Tibial artery (tissue), 4 donors: ENCODE results near the gene ARSI.

Source experiments
- DNase-seq, 2 donors: peaks; one replicate each; pipeline ENCODE4 v3.0.0-alpha.2; 2019
- H3K27ac ChIP-seq, 2 donors: fragments of 200-600 bp; sonication (generic) in 1 of 2; 1 replicate in 1 of 2; 2 replicates in 1 of 2; pipeline ENCODE4 v1.5.1; 2018 to 2019; ENCODE audit warnings: mild to moderate bottlenecking in 1 of 2
- H3K27me3 ChIP-seq, 2 donors: fragments of 200-600 bp; sonication (generic) in 1 of 2; one replicate each; pipeline versions ENCODE4 v1.5.1 to v1.6.0; 2016 to 2019
- H3K36me3 ChIP-seq, 3 donors: fragments of 200-600 bp; sonication (generic) in 2 of 3; one replicate each; pipeline ENCODE4 v1.5.1; 2016 to 2019; ENCODE audit warnings: mild to moderate bottlenecking in 2 of 3
- H3K4me1 ChIP-seq, 4 donors: fragments of 200-600 bp; sonication (generic) in 2 of 4; 1 replicate in 3 of 4; 2 replicates in 1 of 4; pipeline ENCODE4 v1.5.1; 2016 to 2019
- H3K4me3 ChIP-seq, 2 donors: fragments of 200-600 bp; sonication (generic) in 1 of 2; 1 replicate in 1 of 2; 2 replicates in 1 of 2; pipeline ENCODE4 v1.5.1; 2018 to 2019; ENCODE audit warnings: mild to moderate bottlenecking in 2 of 2
- H3K9me3 ChIP-seq, 3 donors: fragments of 200-600 bp; sonication (generic) in 1 of 3; one replicate each; pipeline ENCODE4 v1.5.1; 2016 to 2019
- intact Hi-C: fragments of 100-400 bp; cut with DNase I; formaldehyde crosslinking; loops from one replicate; pipeline ENCODE4 v1.15.0; 2023; ENCODE audit warnings: low total_unique reads
- TF ChIP-seq, protein P1 (sequence below), 2 experiments: fragments of 200-600 bp in 1 of 2; fragments of 450-650 bp in 1 of 2; IDR thresholded peaks; one replicate each; pipeline ENCODE4 v1.5.1; 2017 to 2019; ENCODE audit warnings: antibody characterized with exemption in 2 of 2, mild to moderate bottlenecking in 1 of 2, moderate library complexity in 1 of 2

ARSI gene

DNA sequence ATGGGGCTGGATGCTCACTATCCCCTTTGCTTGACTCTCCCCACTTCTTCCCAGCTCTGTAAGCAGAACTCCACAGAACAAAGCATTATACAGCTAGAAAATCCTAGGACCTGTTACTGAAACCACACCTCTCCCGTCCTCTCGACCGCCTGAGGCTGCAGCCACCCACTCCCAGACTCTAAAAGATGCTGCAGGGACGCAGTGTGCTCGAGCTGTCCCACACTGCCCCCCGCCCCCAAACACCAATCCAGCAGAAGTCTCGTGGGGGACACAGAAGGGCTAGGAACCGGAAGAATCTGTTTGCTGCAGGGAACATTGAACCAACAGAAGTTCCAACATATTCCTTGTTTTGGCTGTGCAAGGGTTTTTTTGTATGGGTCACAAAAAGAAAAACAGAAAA lies 20.7 kb downstream of the ARSI start:
- peaks cover 0 to 4% of the 10 kb centered on the region in 2 donors for H3K27me3 ChIP-seq
- H3K9me3 ChIP-seq: no peaks in the 10 kb centered on the region
- H3K27ac ChIP-seq: no peak overlapping the region
- no peaks in the 10 kb centered on the region for H3K4me1 ChIP-seq
- intact Hi-C loops: no loop called here
- TF ChIP-seq, protein P1, sequence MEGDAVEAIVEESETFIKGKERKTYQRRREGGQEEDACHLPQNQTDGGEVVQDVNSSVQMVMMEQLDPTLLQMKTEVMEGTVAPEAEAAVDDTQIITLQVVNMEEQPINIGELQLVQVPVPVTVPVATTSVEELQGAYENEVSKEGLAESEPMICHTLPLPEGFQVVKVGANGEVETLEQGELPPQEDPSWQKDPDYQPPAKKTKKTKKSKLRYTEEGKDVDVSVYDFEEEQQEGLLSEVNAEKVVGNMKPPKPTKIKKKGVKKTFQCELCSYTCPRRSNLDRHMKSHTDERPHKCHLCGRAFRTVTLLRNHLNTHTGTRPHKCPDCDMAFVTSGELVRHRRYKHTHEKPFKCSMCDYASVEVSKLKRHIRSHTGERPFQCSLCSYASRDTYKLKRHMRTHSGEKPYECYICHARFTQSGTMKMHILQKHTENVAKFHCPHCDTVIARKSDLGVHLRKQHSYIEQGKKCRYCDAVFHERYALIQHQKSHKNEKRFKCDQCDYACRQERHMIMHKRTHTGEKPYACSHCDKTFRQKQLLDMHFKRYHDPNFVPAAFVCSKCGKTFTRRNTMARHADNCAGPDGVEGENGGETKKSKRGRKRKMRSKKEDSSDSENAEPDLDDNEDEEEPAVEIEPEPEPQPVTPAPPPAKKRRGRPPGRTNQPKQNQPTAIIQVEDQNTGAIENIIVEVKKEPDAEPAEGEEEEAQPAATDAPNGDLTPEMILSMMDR (IDR thresholded peaks at IDR 0.05): no peak
- H3K36me3 ChIP-seq: no peaks in the 10 kb centered on the region
- DNase-seq: no peak
- H3K4me3 ChIP-seq: no peak overlapping the region

DNA sequence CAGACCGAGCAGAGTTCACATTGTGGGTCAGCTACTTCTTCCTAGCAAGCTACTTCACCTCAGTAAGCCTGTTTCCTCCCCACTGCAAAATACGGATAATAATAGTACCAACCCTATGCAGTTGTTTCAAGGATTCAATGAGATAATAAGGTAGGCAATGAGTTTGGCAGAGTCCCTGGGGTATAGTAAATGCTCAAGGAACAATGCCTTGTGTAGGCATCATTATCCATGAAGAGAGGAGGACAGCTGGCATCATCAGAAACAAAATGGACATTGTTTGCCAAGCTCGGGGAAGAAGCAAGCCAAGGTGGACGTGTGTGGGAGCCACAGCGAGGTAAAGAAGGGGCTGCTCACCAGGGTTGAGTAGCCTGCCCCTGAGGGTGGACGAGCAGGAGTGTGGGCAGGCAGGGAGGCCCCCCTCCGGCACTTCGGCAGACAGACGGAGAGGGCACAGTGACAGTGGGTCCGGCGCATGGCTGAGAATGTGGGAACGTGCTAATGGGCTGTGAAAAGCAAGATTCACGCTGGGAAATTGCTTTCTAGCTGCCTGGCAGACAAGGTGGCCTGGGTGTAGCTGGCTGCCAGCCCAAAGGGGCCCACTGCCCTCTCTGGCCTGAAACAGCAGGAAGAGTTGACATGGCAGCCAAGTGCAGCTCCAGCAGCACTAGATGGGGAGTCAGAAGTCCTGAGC lies 23.2 kb downstream of the ARSI start:
- no peak overlapping the region for H3K4me3 ChIP-seq
- no peak overlapping the region for H3K27ac ChIP-seq
- no peaks in the 10 kb centered on the region for H3K9me3 ChIP-seq
- H3K27me3 ChIP-seq: peaks cover 0 to 9% of the 10 kb centered on the region in 2 donors
- H3K36me3 ChIP-seq: no peaks in the 10 kb centered on the region
- no peak for DNase-seq
- H3K4me1 ChIP-seq: no peaks in the 10 kb centered on the region
- intact Hi-C loops: no loop called here
- TF ChIP-seq, protein P1 (IDR thresholded peaks at IDR 0.05): no peak

DNA sequence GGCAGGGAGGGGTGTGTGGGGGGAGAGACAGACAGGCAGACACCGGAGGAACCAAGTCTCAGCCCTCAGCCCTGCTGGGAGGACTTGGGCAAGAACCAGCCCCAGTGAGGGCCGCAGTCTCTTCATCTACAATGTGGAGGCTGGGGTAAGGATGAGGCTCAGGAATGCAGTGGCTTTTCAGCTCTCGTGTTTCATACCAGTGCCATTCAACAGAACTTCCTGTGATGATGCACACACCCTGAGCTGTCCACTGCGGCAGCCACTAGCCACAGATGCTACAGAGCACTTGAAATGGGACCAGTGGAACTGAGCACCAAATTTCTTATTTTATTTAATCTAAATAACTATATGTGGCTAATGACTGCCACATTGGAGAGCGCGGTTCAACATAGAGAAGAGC lies 23.8 kb downstream of the ARSI start:
- TF ChIP-seq, protein P1 (IDR thresholded peaks at IDR 0.05): no peak
- Histone ChIP-seq H3K4me3 (no peak overlapping the region), H3K27ac (no peak overlapping the region), H3K27me3 (peaks cover 0 to 9% of the 10 kb centered on the region in 2 donors), H3K9me3 (no peaks in the 10 kb centered on the region), H3K36me3 (no peaks in the 10 kb centered on the region), H3K4me1 (no peaks in the 10 kb centered on the region)
- DNase-seq: no peak
- intact Hi-C loops: no loop called here

DNA sequence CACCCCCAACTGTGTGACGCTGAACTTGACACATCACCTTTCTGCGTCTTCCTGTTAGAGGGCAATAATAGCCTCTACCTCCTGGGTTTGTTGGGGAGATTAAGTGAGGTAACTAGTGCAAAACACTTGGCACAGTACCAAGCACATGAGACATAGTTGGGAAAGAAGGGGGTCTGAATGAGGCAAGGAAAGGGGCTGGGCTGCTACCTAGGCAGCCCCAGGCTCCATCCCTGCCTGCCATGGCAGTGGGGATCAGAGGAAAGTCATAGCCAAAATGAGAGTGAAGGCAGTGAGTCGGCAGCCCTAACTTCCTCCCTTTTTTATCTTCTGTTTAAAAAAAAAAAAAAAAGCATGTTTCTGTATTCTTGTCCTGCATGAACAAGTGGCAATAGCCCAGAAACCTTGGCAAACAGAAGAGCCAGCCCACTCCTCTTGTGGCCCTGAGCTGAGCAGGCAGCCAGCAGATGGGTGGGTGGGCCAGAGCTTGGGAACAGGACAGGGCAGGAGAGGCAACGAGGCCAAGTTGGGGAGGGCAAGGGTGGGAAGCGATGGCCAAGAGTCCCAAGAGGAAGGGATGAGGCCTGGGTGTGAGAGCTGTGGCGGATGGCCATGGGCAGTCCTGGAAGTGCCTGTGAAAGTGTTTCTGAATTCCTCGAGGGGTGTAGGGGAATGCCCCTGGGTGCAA lies 24.5 kb downstream of the ARSI start:
- H3K4me1 ChIP-seq: no peaks in the 10 kb centered on the region
- no peaks in the 10 kb centered on the region for H3K36me3 ChIP-seq
- H3K4me3 ChIP-seq: no peak overlapping the region
- peaks cover 0 to 9% of the 10 kb centered on the region in 2 donors for H3K27me3 ChIP-seq
- intact Hi-C loops: no loop called here
- no peak for DNase-seq
- H3K9me3 ChIP-seq: no peaks in the 10 kb centered on the region
- no peak overlapping the region for H3K27ac ChIP-seq
- TF ChIP-seq, protein P1 (IDR thresholded peaks at IDR 0.05): no peak

DNA sequence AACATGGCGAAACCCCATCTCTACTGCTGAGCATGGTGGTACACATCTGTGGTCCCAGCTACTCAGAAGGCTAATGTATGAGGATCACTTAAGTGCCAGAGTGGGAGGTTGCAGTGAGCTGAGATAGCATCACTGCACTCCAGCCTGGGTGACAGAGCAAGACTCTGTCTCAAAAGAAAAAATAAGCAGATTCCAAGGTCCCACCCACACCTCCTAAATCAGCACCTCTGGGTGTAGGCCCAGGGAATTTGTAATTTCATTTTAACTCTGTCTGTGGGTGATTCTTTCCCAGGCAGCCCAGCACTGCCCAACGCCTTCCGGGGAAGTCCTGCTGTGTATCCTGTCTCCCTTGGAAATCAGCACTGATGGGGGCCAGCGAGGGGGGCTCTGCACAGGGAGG lies 25.7 kb downstream of the ARSI start:
- intact Hi-C loops: no loop called here
- no peaks in the 10 kb centered on the region for H3K4me1 ChIP-seq
- no peaks in the 10 kb centered on the region for H3K36me3 ChIP-seq
- no peaks in the 10 kb centered on the region for H3K9me3 ChIP-seq
- peaks cover 0 to 12% of the 10 kb centered on the region in 2 donors for H3K27me3 ChIP-seq
- DNase-seq: no peak
- no peak overlapping the region for H3K27ac ChIP-seq
- H3K4me3 ChIP-seq: no peak overlapping the region
- TF ChIP-seq, protein P1 (IDR thresholded peaks at IDR 0.05): no peak
